Spinal cord (tissue), 10 donors: ENCODE measurements around the gene BAIAP2. TPM values are rescaled to one million over a fixed set of nuclear protein-coding genes. Genes with fewer than 3 reads are reported as not detected.
A peak's percentile ranks its signal among the peaks of the same experiment; 100 is the strongest.

Experiments
- DNase-seq, 6 donors: peaks; one replicate each; pipeline versions ENCODE4 v3.0.0 to v3.0.0-alpha.2; 2013 to 2015; ENCODE audit warnings: low spot score in 6 of 6, low read depth in 4 of 6
- H3K27ac ChIP-seq: one replicate; pipeline ENCODE4 v1.5.1; 2013; ENCODE audit warnings: low read depth, low read length, control low read depth
- H3K27me3 ChIP-seq: one replicate; pipeline ENCODE4 v1.6.1; 2013; ENCODE audit warnings: low read length; ENCODE audit not compliant: control insufficient read depth, insufficient read depth
- H3K36me3 ChIP-seq: one replicate; pipeline ENCODE4 v1.6.1; 2013; ENCODE audit warnings: low read length; ENCODE audit not compliant: control insufficient read depth, insufficient read depth
- H3K4me1 ChIP-seq: one replicate; pipeline ENCODE4 v1.6.1; 2013; ENCODE audit warnings: low read length; ENCODE audit not compliant: control insufficient read depth, insufficient read depth
- H3K4me3 ChIP-seq: one replicate; pipeline ENCODE4 v1.5.1; 2013; ENCODE audit warnings: low read depth, low read length, control low read depth
- H3K9me3 ChIP-seq: one replicate; pipeline ENCODE4 v1.6.1; 2013; ENCODE audit warnings: low read length; ENCODE audit not compliant: control insufficient read depth, insufficient read depth
- WGBS: methylation state at CpG from one replicate; pipeline ENCODE4 v1.1.5; 2013; ENCODE audit warnings: missing lambda C conversion rate; ENCODE audit not compliant: insufficient coverage; 5-methylcytosine and 5-hydroxymethylcytosine counted together
- polyA plus RNA-seq, 2 donors: library from polyadenylated mRNA; unstranded; fragments of 120-200 nt; gene quantifications; one replicate each; pipeline ENCODE4 v1.2.1, GENCODE V29; 2013; ENCODE audit not compliant: insufficient read length in 2 of 2
- small RNA-seq: library from RNA; depleted of rRNA; stranded (forward); fragments of <200 nt; gene quantifications from one replicate; pipeline ENCODE3, GENCODE V24; 2014; ENCODE audit warnings: low replicate concordance
- total RNA-seq, 2 donors: library from RNA; depleted of rRNA in 1 of 2; stranded (reverse); fragments of 120-200 nt in 1 of 2; fragments of >200 nt in 1 of 2; gene quantifications; one replicate each; pipeline versions ENCODE4 v1.2.3 to v1.2.4, GENCODE V29; 2013 to 2014
- donor health status: healthy.

Gene BAIAP2
- total and polyA plus RNA-seq, 4 donors, result 16.8 to 55.6 (median 37.8) TPM

DNA sequence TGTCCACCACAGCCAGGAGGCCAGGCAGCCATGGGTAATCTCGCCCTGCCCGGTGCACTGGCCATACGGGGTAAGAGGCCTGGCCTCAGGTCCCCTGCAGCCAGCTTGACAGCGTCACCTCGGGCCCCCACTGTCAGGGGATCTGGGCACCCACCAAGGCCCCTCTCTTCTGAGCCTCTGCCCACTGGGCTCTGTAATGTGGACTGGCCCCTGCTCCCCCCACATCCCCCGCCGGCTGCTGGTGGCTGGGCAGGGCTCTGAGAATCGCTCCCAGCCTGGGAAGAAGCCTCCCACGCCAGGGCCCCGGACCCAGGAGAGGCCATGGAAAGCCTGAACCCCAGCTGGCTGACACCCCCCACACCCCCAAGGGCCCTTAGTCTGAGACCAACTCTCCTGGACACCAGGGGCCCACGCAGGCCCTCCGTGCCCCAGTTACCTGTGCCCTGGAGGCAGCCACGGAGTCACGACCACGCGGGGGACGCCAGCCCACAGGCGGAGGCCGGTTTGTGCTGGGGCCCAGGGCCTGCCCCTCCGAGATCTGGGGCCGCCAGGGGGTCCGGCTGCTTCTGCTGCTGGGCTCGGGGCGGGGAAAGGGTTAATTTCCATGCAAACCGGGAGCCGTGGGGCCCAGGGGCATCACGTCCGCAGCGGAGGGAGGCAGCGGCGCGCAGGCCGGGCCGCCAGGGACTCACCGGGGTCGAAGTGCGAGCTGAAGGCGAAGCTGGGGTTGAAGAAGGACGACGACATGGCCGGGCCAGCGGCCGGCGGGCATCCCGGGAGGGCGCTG is 130.5 kb downstream of the BAIAP2 start, which contains the start of gene PVALEF:
Gene PVALEF, plus strand, starts transcription at position 262 of the 787 bp plus-strand sequence. CDS start 15,720 bp downstream, outside the sequence.
- peak within 1 kb of the TSS; percentile 88 for H3K27ac ChIP-seq
- DNase-seq, result peak in 3 of 6 donors; percentile 28 to 69 (median 69)
- H3K4me1 ChIP-seq, result peaks cover 56% of the 10 kb centered on the region
- H3K4me3 ChIP-seq, result peak within 1 kb of the TSS; percentile 50
- WGBS, result 8% methylated on average over 46 of the region's 46 CpGs
- H3K9me3 ChIP-seq, result no peaks in the 10 kb centered on the region
- peaks cover 47% of the 10 kb centered on the region for H3K36me3 ChIP-seq
- H3K27me3 ChIP-seq, result no peaks in the 10 kb centered on the region

DNA sequence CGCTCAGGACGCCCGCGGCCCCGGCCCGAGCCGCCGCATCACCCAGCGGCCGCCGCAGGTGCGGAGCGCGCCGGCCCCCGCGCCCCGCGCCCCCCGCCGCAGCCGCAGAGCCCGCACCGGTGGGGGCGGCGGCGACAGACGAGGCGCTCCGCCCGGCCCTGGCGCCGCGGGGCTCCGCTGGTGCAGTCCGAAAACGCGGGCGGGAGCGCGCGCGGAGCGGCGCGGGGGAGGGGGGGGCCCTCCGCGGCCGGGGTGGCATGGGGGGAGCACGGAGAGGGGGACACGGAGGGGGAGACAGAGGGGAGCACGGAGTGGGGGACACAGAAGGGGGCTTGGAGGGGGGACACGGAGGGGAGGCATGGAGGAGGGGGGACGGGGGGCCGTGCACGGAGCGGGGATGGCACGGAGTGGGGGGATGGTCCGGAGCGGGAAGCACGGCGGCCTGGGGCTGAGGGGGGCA is 131.1 kb downstream of the BAIAP2 start, which contains the start of gene AATK:
Gene AATK, minus strand, starts transcription at position 189 of the 460 bp plus-strand sequence. CDS start 229 bp downstream, outside the sequence.
- peak within 1 kb of the TSS; percentile 88 for H3K27ac ChIP-seq
- no peaks in the 10 kb centered on the region for H3K9me3 ChIP-seq
- no peaks in the 10 kb centered on the region for H3K27me3 ChIP-seq
- DNase-seq, result peak in 2 of 6 donors; percentile 53 to 56
- H3K4me3 ChIP-seq, result peak within 1 kb of the TSS; percentile 50
- peaks cover 54% of the 10 kb centered on the region for H3K4me1 ChIP-seq
- peaks cover 40% of the 10 kb centered on the region for H3K36me3 ChIP-seq
- WGBS, result 0% methylated on average over 30 of the region's 62 CpGs

Small RNA genes lying within 50 kb of the gene (small RNA-seq; reads per million reads assigned to genes)
- gene MIR1250, result not detected
- 528 reads per million, percentile 99 among the genes with 10 or more reads in this experiment for gene MIR3065
- 0.06 reads per million for gene MIR657

Other genes with a start within 250 kb of the BAIAP2 start
- gene CHMP6, start 43.3 kb upstream of the BAIAP2 start, total RNA-seq, result 10 to 100 TPM; 10.2 to 11.9 TPM
- gene CHMP6, start 43.3 kb upstream of the BAIAP2 start, polyA plus RNA-seq, result 10 to 100 TPM; 36.3 to 43.1 TPM
- under 1 TPM in 1 of 2 donors, not detected in 1; 0.11 TPM for gene PVALEF, start 130.4 kb downstream of the BAIAP2 start, total RNA-seq
- under 1 TPM; 0.73 to 0.90 TPM for gene PVALEF, start 130.4 kb downstream of the BAIAP2 start, polyA plus RNA-seq
- 10 to 100 TPM; 41.9 to 94.4 TPM for gene AATK, start 131.1 kb downstream of the BAIAP2 start, total RNA-seq
- 100 to 1,000 TPM; 128 to 149 TPM for gene AATK, start 131.1 kb downstream of the BAIAP2 start, polyA plus RNA-seq
- 10 to 100 TPM in 1 of 2 donors, 1 to 10 TPM in 1; 7.2 to 13.6 TPM for gene CEP131, start 187.8 kb downstream of the BAIAP2 start, total RNA-seq
- 10 to 100 TPM; 23.0 to 26.6 TPM for gene CEP131, start 187.8 kb downstream of the BAIAP2 start, polyA plus RNA-seq
- 10 to 100 TPM in 1 of 2 donors, 1 to 10 TPM in 1; 7.7 to 13.6 TPM for gene TEPSIN, start 203.9 kb downstream of the BAIAP2 start, total RNA-seq
- gene TEPSIN, start 203.9 kb downstream of the BAIAP2 start, polyA plus RNA-seq, result 10 to 100 TPM; 24.8 to 33.8 TPM
- gene NDUFAF8, start 204.2 kb downstream of the BAIAP2 start, total RNA-seq, result 10 to 100 TPM in 1 of 2 donors, 1 to 10 TPM in 1; 9.4 to 87.6 TPM
- 10 to 100 TPM; 72.4 to 75.4 TPM for gene NDUFAF8, start 204.2 kb downstream of the BAIAP2 start, polyA plus RNA-seq